NCI-H748 (cell line): ENCODE data around the gene SLC9A1.

ENCODE experiments used
- DNase-seq: peaks from one replicate; lab custom pipeline; 2025; ENCODE audit not compliant: unreplicated experiment; lab: John Stamatoyannopoulos, UW

Gene SLC9A1

GRCh38 chr1:27108588-27108987 lies 46.3 kb downstream of the SLC9A1 start:
- no peak for DNase-seq

DNA sequence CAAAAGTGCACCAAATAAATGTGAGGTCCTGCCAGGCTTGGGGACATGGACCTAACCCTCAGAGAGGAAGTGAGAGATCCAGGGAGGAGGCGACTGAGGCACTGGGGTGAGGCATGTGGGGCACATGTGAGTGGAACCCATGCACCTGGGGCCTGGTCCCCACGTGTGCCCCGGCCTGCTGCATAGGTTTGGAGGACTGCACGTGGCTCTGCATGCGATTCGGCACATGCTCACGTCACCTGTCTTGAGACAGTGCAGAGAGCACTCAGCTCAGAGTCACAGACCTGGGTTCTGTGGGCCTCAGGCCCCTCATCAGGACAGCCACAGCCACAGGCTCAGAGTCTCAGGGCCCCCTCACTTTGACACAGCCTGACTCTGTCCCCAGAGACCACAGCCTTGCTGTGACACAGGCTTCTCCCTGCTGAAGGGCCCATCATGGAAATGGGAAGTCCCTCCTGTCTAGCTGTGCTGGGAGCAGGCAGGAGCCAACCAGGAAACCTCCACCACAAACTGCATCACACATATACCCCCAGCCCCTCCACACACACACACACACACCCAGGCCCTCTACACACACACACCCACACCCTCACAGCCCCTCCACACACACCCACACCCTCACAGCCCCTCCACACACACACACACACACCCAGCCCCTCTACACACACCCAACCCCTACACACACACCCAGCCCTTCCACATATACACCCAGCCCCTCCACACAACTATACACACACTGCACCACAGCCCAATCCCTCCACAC lies 48.2 kb downstream of the SLC9A1 start:
- no peak for DNase-seq

DNA sequence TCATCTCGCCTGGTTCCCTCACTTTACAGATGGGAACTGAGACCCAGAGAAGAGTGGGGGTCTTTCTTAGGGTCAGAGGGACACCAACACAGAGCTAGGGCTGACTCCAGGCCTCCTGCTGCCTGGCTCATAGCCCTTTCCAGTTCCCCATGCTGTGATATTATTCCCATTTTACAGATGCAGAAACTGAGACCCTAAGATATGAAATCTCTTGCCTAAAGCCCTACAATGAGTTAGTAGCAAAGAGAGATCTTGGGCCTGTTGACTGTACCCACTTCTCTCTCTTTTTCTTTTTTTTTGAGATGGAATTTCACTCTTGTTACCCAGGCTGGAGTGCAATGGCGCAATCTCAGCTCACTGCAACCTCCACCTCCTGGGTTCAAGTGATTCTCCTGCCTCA lies 49.9 kb downstream of the SLC9A1 start:
- DNase-seq, result no peak

GRCh38 chr1:27103498-27103897 lies 51.4 kb downstream of the SLC9A1 start:
- no peak for DNase-seq

- peak; percentile 23 for DNase-seq
Observed at GRCh38 chr1:27102707-27103468, 52.0 kb downstream of the SLC9A1 start.

DNA sequence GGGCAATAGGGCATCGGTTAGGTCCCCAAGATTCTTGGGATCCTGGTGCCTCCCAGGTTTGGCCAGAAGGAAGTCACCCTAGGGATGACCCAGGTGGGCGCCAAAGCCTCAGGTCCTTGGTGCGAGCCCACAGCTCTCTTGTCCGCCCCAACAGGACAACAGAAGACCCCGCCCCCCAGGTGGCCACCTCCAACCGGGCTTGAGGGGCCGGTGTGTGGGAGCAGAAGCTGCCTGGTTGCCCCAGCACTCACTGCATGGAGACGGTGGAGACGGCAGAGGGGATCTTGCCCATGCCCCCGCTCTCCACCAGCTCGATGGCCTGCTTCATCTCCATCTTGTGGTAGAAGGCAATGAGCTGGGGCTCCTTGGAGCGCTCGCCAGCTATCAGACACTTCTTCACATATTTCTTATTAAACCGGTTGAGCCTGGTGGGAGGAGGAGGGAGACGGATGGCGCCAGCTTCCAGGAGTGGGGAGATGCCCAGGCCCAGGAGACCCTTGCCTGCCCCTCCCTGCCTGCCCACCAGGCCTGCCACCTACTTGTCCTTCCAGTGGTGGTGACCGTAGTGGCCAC lies 52.7 kb downstream of the SLC9A1 start:
- no peak for DNase-seq

DNA sequence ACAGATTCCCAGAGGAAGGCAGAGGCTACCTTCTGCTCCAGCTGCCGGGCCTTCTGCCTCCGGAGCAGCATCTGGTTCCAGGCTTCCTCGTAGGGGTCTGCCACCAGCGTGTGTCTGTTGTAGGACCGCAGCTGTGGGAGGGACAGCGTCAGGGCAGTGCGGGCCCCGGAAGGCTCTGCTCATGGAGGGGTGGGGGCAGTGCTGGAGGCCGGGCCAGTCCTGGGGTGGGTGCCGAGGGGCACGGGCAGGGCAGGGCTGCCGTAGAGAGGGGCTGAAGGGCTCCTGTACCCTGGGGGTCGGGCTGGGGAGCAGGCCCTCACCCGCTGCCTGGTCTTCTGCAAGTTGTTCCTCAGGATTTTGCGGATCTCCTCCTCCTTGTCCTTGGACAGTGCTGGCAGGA lies 53.2 kb downstream of the SLC9A1 start:
- no peak for DNase-seq

GRCh38 chr1:27101054-27101491 lies 53.9 kb downstream of the SLC9A1 start:
- no peak for DNase-seq

DNA sequence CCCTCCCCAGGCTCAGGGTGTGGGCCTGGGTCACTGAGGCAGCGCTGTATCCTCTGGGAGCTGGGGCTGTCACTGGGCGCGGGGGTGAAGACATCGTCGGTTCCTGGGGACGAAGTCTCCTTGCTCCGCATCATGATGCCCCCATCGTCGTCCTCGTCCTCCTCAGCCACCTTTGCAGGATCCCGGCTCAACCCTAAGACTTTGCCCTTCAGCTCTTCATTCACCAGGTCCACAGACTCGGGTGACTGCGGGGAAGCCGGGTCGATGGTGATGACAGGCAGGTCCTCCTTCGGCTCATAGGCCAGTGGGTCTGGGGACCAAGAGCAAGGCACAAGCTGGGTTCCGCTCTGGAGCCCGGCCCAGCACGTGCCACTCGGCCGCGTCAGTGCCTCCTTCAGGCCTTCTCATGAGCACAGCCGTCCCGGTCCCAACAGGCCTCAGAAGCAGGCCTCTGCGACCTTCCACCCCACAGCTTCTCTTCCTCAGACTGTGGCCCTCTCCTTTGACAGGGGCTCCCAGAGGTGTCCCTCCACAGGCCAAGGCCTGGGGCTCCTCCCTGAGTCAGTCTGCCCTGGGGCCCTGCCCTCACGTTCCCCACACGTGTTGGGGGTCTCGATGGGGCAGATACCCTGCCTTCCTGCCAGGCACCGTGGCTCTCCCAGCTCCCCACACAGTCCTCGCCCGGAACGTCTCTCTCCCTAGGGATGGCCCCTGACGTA lies 54.4 kb downstream of the SLC9A1 start:
- no peak for DNase-seq

DNA sequence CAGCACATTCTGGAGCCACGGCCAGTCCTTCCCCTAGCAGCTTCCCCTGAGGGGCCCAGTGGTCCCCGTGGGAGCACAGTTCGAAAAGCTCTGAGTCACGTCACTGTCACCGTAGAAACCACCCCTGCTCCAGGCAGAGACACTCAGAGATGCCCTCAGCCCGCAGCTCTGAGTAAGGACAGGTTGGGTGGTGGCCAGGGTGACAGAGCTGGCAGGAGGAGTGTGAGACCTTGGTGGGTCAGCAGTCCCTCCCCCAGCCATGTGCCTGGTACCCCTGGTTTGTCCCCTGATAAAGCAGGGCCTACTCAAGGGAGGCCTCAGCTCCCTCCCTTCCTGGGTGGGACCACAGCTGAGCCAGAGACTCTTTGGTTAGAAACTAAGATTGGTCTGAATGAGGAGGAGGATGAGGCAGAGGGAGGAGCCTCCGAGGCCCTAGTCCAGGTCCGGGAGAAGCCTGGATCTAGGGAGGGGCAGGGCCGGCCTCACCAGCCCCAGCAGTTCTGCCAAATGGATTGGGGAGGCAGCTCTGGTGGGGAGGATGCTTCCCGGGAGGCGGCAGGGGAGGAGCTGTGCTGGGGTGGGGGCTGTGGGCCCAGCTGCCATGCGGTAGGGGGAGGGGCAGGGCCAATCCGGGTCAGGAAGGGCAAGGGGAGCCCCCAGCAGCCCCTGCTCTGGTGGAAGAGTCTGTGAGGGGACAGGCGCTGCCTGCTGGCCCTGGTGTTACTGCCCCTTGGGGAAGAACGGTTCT lies 55.2 kb downstream of the SLC9A1 start:
- DNase-seq, result peak; percentile 8

DNA sequence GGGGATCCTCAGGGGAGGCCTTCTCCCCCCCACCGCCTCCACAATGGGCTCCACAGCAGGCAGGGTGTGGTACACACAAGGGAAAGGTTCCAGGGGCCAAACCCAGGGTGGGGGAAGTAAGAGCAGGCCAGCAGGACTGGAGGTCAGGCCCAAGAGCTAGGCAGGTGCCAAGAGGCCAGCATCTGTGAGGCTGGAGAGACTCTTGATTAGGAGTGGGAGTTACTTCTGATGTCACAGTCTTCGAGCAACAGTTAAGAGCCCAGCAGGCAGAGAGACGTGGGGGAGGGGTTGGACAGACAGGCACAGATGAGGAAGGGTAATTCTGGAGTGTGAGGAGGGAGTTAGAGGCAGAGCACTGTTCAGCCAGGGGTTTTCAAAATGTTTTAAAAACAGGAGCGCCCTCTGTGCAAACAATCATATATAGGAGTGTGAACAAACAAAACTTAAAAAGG lies 55.8 kb downstream of the SLC9A1 start:
- DNase-seq, result no peak

- no peak for DNase-seq
Observed at GRCh38 chr1:27098431-27099134, 56.3 kb downstream of the SLC9A1 start.

DNA sequence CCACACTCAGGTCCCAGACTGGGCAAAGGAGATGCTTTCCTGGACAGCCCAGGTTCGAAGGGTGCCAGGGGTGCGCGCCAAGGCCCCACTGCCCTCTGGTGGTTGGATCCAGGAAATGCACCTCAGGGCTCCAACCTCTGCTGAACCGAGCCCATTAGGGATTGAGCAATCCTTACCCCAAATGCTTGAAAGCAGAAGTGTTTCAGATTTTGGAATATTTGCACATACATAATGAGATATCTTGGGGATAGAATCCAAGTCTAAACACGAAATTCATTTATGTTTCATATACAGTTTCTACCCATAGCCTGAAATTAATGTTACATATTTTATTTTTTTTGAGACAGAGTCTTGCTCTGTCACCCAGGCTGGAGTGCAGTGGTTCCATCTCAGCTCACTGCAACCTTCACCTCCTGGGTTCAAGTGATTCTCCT lies 57.4 kb downstream of the SLC9A1 start:
- peak; percentile 46 for DNase-seq

DNA sequence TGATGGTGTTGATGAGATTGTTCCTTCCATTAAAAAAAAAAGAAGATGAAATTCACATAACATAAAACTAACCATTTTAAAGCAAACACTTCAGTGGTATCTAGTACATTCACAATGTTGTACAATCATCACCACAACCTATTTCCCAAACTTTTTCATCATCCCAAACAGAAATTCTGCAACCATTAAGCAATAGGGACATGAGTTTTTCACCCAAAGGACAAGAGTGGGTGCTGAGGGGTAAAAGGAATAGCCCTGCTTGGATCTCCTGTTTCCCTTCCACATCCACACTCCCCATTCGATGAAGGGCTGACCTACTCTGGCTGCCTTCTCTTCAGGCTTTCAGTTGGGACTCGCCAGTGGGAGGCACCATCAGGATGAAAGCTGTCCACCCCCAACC lies 59.3 kb downstream of the SLC9A1 start:
- DNase-seq, result no peak

DNA sequence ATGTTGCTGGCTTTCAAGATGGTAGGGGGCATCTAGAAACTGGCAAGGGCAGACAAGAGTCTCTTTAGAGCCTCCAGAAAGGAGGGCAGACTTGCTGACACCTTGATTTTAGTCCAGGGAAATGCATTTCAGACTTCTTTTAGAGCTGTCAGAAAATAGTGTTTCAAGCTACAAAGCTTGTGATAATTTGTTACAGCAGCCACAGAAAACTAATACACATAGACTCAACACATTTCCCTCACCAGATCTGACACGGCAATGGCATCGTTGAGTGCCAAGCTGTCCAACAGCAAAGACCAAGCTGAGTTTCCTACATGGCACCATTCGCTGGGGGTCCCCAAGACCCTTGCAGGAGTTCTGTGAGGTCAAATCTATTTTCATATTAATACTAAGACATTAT lies 62.0 kb downstream of the SLC9A1 start:
- DNase-seq, result no peak

DNA sequence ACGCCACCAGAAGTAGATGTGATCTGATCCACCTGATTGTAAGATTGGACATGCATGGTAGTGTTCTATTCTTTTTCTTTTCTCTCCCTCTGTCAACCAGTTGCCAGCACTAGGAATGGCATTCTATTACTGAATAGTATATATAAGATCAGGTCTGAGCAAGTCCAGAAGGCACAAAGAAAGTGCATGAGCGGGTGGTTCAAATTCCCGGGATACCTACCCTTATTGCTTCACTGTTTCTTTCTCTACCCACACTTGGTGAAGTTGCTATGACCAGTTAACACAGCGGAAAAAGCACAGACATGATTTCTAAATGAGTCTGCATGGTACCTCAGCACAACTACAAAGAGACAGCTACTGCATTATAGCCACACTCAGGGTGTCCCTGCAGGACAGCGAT lies 64.0 kb downstream of the SLC9A1 start:
- no peak for DNase-seq

DNA sequence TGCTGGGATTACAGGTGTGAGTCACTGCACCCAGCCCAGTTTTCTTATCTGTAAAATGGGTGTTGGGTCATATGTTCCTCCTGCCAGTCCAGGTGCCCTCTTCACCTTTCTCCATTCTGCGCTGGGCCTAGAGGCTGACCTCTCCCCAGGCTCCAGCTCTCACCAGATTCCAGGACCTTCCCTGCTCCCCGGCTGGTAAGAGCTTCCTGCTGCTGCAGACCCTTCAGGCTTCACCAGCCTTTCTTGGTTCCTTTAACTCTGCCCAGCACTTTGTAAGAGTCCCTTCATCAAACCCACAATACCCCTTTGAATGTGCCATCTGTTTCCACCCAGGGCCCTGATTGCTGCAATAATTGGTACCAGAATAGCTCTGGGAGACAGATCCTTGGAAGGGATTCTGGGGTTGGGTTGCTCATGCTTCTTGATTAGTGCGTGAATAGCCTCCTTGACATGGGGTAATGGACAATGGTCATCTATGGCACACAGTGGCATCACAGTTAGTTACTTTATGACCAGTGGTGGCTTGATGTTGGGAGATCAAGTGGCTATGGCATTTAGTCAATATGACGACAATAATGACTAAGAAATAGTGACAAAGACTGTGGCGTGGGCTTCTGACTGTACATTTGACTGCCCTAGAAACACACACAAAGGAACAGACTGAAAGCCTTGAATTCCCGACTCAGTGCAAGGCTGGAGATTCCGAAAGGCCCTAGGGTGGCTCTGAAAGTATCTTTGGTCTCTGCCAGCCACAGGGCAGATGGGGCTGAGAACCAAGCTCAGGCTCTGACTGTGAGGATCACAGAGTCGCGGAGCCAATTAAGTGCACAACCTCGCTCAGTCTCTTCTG lies 67.3 kb downstream of the SLC9A1 start:
- no peak for DNase-seq

GRCh38 chr1:27086628-27087027 lies 68.3 kb downstream of the SLC9A1 start:
- DNase-seq, result no peak

GRCh38 chr1:27086026-27086425 lies 68.9 kb downstream of the SLC9A1 start:
- DNase-seq, result no peak
